Keratinocyte (primary cell): ENCODE results near the gene KIF21B. TPM values are rescaled to one million over a fixed set of nuclear protein-coding genes. Genes with fewer than 3 reads are reported as not detected.

Experiments
- DNase-seq: peaks from one replicate; pipeline ENCODE4 v3.0.0-alpha.2; 2011; ENCODE audit warnings: low read depth, missing footprints, low spot score
- FAIRE-seq: peaks from 2 replicates; lab custom pipeline; 2011; peaks lifted over from hg19 to GRCh38; lab: Jason Lieb, UNC
- H2AFZ ChIP-seq: 2 replicates; pipeline ENCODE4 v1.6.0; 2012; ENCODE audit warnings: low read length, control low read depth, inconsistent platforms; ENCODE audit not compliant: control insufficient read depth
- H3K27ac ChIP-seq: 2 replicates; pipeline ENCODE4 v1.5.1; 2011; ENCODE audit warnings: low read length; ENCODE audit not compliant: control insufficient read depth, insufficient read depth
- H3K27me3 ChIP-seq: 3 replicates; pipeline ENCODE4 v1.6.0; 2011; ENCODE audit warnings: low read length; ENCODE audit not compliant: control insufficient read depth, insufficient read depth; ENCODE audit errors: extremely low read depth
- H3K36me3 ChIP-seq, 2 experiments: 2 replicates in 1 of 2; 3 replicates in 1 of 2; pipeline ENCODE4 v1.5.1; 2011; ENCODE audit warnings: low read length in 2 of 2, mild to moderate bottlenecking in 1 of 2; ENCODE audit not compliant: control insufficient read depth in 2 of 2, insufficient read depth in 2 of 2; ENCODE audit errors: extremely low read depth in 1 of 2
- H3K4me1 ChIP-seq: 3 replicates; pipeline ENCODE4 v1.5.1; 2011; ENCODE audit warnings: low read length; ENCODE audit not compliant: control insufficient read depth, insufficient read depth; ENCODE audit errors: extremely low read depth
- H3K4me2 ChIP-seq: 3 replicates; pipeline ENCODE4 v1.6.0; 2011; ENCODE audit warnings: low read depth, low read length; ENCODE audit not compliant: control insufficient read depth, insufficient read depth; ENCODE audit errors: extremely low read depth
- H3K4me3 ChIP-seq, 3 experiments: fragments of 200-600 bp in 1 of 3; sonication (generic) in 1 of 3; 2 replicates in 2 of 3; 3 replicates in 1 of 3; pipeline ENCODE4 v1.5.1; 2011 to 2016; ENCODE audit warnings: low read length in 3 of 3, mild to moderate bottlenecking in 3 of 3, control low read depth in 2 of 3, inconsistent platforms in 1 of 3, low read depth in 1 of 3, mixed read lengths in 1 of 3, mixed run types in 1 of 3, moderate library complexity in 1 of 3; ENCODE audit not compliant: control insufficient read depth in 2 of 3, insufficient read depth in 2 of 3; ENCODE audit errors: extremely low read depth in 1 of 3
- H3K79me2 ChIP-seq: 2 replicates; pipeline ENCODE4 v1.6.0; 2012; ENCODE audit warnings: low read length; ENCODE audit not compliant: control insufficient read depth, insufficient read depth
- H3K9ac ChIP-seq: 3 replicates; pipeline ENCODE4 v1.6.0; 2011; ENCODE audit warnings: low read length; ENCODE audit not compliant: control insufficient read depth, insufficient read depth; ENCODE audit errors: extremely low read depth
- H3K9me1 ChIP-seq: 3 replicates; pipeline ENCODE4 v1.6.0; 2011; ENCODE audit warnings: low read length; ENCODE audit not compliant: control insufficient read depth, insufficient read depth; ENCODE audit errors: extremely low read depth
- H3K9me3 ChIP-seq: 2 replicates; pipeline ENCODE4 v1.5.1; 2012; ENCODE audit warnings: low read depth, low read length; ENCODE audit not compliant: control insufficient read depth
- H4K20me1 ChIP-seq: 3 replicates; pipeline ENCODE4 v1.6.0; 2011; ENCODE audit warnings: low read length; ENCODE audit not compliant: control insufficient read depth, insufficient read depth; ENCODE audit errors: extremely low read depth
- EZH2 ChIP-seq: IDR thresholded peaks from one replicate; pipeline ENCODE4 v1.6.1; 2012; ENCODE audit warnings: inconsistent platforms, mild to moderate bottlenecking, low read length, moderate library complexity
- dilution Hi-C: fragments of 300-500 bp; cut with MboI; formaldehyde crosslinking; loops from one replicate; pipeline ENCODE4 v1.7.0; 2020; ENCODE audit warnings: low sequenced_read_pairs; ENCODE audit not compliant: extremely low pct_ligation_motif_present
- polyA plus RNA-seq, 5 experiments: library from polyadenylated mRNA; depleted of rRNA in 3 of 5; stranded (reverse) in 3 of 5; stranded (forward) in 1 of 5; unstranded in 1 of 5; fragments of >200 nt; gene quantifications; 1 replicate in 1 of 5; 2 replicates in 3 of 5; 3 replicates in 1 of 5; pipeline versions ENCODE4 v1.2.1 to v1.2.3, GENCODE V29; 2011 to 2012; ENCODE audit warnings: missing spikeins in 2 of 5, low read depth in 1 of 5, low replicate concordance in 1 of 5
- TF ChIP-seq, protein P1 (sequence below), 3 experiments: IDR thresholded peaks in 1 of 3; conservative IDR thresholded peaks in 1 of 3; optimal IDR thresholded peaks in 1 of 3; 2 replicates in 2 of 3; 3 replicates in 1 of 3; pipeline versions ENCODE3 to v1.5.1; 2011; ENCODE audit warnings: low read length in 3 of 3, mild to moderate bottlenecking in 3 of 3, moderate library complexity in 2 of 3, control low read depth in 1 of 3, inconsistent platforms in 1 of 3; ENCODE audit not compliant: insufficient read depth in 2 of 3; ENCODE audit errors: extremely low read depth in 1 of 3

KIF21B gene
- polyA plus RNA-seq, 1 donor (not counting 4 experiments of a cell fraction or from before 2014, with no cell fraction given): 0.17 TPM

DNA sequence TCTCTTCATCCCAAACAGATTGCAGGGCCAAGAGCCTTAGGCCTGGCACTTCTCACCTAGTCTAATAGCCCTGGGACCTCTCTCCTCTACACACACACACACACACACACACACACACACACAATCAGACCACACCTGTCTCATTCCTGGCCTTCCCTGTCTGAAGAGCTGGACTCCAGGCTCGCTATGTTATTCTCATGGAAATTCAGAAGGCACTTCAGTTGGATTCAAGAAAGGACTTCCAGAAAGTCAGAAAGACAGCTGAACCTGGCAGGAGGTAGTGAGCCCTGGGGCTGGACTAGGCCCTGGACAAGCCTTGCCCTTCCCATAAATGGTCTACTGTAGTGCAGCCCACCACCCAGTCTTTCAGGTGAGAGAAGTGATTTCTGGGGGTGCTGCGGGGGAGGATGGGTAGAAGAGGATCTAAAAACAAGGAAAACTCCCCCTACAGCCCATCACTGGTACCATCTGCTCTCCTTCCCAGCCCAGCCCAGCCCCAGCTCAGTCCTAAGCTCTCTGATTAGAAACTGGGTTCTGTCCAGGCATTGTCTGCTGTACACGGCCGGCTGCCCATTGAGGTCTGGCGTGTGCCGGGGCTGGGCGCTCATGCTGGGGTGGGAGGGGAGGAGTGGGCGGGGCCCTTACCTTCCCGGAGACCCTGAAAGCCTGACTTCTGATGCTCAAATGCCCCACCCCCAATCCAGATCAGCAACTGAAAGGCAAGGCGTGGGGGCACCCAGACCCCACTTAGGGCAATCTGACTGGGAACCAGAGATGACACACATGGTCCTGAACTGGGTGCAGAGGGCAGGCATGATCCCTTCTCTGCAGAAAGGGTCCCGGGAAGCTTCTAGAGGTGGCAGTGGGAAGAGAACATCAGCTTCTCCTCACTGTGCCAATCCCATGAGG, 2.5 kb downstream of the KIF21B start:
- dilution Hi-C loops: no loop called here
- H3K4me2 ChIP-seq: no peak overlapping the region
- no peak for DNase-seq

DNA sequence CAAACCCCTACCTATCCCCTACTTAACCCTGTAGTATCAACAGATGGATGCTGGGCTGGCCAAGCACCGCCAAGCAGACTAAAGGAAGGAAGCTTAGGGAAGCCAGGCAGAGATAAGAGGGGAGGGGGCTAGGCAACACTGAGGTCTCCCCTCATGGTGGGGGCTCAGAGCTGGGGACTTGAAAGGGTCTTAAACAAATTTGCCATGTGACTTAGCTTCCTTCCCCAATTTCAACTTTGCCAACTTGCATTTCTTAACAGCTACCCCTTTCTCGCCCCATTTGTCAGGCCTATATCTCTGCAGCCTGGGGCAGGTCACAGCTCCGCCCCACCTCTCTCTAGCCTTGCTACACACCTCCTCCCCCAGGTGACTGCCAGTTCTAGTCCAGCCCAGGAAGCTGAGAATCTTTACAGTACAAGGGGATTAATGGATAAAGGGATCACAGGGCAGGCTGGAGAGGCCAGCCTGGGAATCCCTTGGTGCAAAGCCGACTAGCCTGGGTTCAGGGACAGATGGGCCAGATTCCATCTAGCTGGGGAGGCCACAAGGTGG, 3.4 kb downstream of the KIF21B start:
- Histone ChIP-seq H3K4me1 (peaks cover 22% of the 10 kb centered on the region), H3K4me2 (peak overlapping the region; percentile 27), H3K27ac (no peak overlapping the region), H3K9me1 (no peaks in the 10 kb centered on the region), H3K36me3 (no peaks in the 10 kb centered on the region), H3K9ac (no peak overlapping the region), H3K27me3 (peaks cover 12% of the 10 kb centered on the region), H4K20me1 (no peaks in the 10 kb centered on the region), H3K9me3 (no peaks in the 10 kb centered on the region), H2AFZ (no peak overlapping the region), H3K79me2 (no peaks in the 10 kb centered on the region), H3K4me3 (no peak overlapping the region)
- DNase-seq: no peak
- TF ChIP-seq, protein P1, sequence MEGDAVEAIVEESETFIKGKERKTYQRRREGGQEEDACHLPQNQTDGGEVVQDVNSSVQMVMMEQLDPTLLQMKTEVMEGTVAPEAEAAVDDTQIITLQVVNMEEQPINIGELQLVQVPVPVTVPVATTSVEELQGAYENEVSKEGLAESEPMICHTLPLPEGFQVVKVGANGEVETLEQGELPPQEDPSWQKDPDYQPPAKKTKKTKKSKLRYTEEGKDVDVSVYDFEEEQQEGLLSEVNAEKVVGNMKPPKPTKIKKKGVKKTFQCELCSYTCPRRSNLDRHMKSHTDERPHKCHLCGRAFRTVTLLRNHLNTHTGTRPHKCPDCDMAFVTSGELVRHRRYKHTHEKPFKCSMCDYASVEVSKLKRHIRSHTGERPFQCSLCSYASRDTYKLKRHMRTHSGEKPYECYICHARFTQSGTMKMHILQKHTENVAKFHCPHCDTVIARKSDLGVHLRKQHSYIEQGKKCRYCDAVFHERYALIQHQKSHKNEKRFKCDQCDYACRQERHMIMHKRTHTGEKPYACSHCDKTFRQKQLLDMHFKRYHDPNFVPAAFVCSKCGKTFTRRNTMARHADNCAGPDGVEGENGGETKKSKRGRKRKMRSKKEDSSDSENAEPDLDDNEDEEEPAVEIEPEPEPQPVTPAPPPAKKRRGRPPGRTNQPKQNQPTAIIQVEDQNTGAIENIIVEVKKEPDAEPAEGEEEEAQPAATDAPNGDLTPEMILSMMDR (optimal IDR thresholded peaks at IDR 0.05 in 1 of 3, IDR thresholded peaks at IDR 0.05 in 1 of 3, conservative IDR thresholded peaks at IDR 0.05 in 1 of 3; ENCODE audit: extremely low read depth in 1 of 3, insufficient read depth in 2 of 3, low read length in 3 of 3): no peak
- no peak for TF ChIP-seq EZH2
- no peak for FAIRE-seq
- dilution Hi-C loops: no loop called here

More for the DNA sequence above, 2.5 kb downstream of the KIF21B start:
- Histone ChIP-seq H3K79me2 (no peaks in the 10 kb centered on the region), H3K4me3 (no peak overlapping the region), H3K9me3 (no peaks in the 10 kb centered on the region), H3K36me3 (no peaks in the 10 kb centered on the region), H3K27ac (no peak overlapping the region), H4K20me1 (no peaks in the 10 kb centered on the region), H3K9ac (no peak overlapping the region), H2AFZ (no peak overlapping the region), H3K9me1 (no peaks in the 10 kb centered on the region), H3K27me3 (peaks cover 12% of the 10 kb centered on the region), H3K4me1 (peaks cover 21% of the 10 kb centered on the region)
- no peak for TF ChIP-seq EZH2
- TF ChIP-seq, protein P1 (optimal IDR thresholded peaks at IDR 0.05 in 1 of 3, IDR thresholded peaks at IDR 0.05 in 1 of 3, conservative IDR thresholded peaks at IDR 0.05 in 1 of 3; ENCODE audit: extremely low read depth in 1 of 3, insufficient read depth in 2 of 3, low read length in 3 of 3): peak; percentile 34 to 48 (median 46)
- no peak for FAIRE-seq
